ENCODE data around the gene TAS1R3. TPM values are rescaled to one million over a fixed set of nuclear protein-coding genes. Genes with fewer than 3 reads are reported as not detected.
"Not testable (repeated sequence)": the region's sequence is repeated elsewhere in the genome, so short reads cannot be mapped to it uniquely, and the experiment has no call there.

The TAS1R3 gene
- total RNA-seq, 1 donor from 2014 or later, result 0.39 TPM

- no peak for DNase-seq
These were observed 21.6 kb upstream of the TAS1R3 start for GRCh38 chr1:1309251-1310108.

- no peak for DNase-seq
These were observed 21.0 kb upstream of the TAS1R3 start for GRCh38 chr1:1310109-1310385.

GRCh38 chr1:1310476-1311053 lies 20.5 kb upstream of the TAS1R3 start:
- no peak for DNase-seq

GRCh38 chr1:1311107-1312104 lies 19.7 kb upstream of the TAS1R3 start:
- DNase-seq, result no peak

DNA sequence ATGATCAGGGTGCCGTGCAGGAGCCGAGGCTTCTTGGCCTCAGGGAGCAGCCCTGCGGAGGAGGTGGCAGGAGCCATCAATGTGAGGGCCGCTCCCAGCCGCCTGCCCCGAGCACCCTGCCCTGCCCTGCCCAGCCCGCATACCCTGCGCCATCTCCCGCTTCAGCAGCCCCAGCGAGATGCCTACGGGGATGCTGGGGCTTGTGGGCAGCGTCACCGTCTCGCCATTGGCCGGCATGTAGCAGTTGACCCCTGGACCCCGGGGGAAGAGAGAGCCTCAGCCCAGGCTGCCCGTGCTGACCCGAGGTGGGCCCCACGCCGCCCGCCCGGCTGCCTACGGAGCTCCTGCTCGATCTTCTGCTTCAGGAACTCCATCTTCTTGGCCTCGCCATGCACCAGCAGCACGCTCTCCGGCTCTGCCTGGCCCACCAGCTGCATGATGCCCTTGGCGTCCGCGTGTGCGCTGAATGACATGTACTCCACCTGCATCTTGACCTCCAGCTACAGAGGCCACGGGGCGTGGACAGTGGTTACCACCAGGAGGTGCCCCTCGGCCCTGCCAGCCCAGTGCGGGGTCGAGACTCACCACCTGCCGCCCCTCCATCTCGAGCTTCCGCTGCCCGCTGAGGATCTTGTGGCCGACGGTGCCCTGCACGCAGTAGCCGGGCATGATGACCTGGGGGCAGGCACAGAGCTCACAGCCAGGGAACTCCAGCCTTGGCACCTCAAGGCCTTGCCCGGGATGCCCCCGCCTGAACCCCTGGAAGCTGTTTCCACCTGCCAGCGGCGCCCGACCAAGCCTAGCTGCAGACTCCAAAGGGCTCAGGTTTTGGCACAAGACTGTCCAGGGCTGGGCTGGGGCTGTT lies 18.4 kb upstream of the TAS1R3 start:
- no peak for DNase-seq

- no peak for DNase-seq
These were observed 17.4 kb upstream of the TAS1R3 start for GRCh38 chr1:1313500-1314236.

DNA sequence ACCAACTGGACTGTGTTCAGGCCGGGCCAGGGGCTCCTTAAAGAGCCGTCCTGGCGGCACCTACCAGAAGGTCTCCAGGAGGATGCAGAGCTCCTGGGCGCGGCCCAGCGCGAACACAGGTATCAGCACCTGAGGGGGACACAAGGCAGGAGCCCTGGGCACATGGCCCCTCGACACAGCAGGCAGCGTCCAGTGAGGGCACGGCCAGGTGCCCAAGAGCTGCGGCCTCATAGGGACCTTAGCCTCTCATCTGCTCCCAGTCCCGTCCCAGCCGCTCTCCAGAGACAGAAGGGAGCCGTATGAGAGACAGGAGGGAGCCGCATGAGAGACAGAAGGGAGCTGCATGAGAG lies 16.9 kb upstream of the TAS1R3 start:
- DNase-seq, result no peak

DNA sequence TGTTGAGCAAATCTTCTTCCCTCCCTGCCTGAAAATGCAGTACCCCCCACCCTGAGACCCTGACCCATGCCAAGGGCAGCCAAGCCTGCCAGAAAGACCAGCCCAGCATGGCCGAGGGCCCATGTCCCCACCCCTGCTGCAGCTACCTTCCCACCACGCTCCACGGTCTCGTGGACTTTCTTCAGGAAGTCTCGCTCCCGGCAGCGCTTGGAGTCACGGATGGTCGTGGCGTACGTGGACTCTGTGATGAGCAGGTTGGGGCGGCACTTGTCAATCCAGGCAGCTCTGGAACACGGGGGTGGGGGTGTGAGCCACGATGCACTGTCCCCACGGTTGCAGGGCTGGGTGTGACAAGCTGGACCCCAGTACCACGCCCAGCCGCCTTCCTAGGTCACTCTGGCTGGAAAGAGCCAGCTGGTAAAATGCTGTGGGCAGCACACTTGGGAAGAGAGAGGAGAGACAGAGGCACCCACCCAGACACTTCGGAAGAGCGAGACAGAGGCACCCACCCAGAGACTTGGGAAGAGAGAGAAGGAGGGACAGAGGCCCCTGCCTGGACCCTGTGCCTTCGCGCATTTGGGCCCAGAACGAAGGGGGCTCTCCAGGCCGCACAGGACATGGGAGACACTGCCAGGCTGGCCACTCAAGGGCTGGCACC lies 16.3 kb upstream of the TAS1R3 start:
- DNase-seq, result no peak

GRCh38 chr1:1315435-1315954 lies 15.6 kb upstream of the TAS1R3 start:
- no peak for DNase-seq

GRCh38 chr1:1316199-1316598 lies 14.9 kb upstream of the TAS1R3 start:
- DNase-seq, result not testable (repeated sequence)

GRCh38 chr1:1317420-1317819 lies 13.7 kb upstream of the TAS1R3 start:
- no peak for DNase-seq

- DNase-seq, result no peak
These were observed 12.9 kb upstream of the TAS1R3 start for GRCh38 chr1:1318131-1318652.

DNA sequence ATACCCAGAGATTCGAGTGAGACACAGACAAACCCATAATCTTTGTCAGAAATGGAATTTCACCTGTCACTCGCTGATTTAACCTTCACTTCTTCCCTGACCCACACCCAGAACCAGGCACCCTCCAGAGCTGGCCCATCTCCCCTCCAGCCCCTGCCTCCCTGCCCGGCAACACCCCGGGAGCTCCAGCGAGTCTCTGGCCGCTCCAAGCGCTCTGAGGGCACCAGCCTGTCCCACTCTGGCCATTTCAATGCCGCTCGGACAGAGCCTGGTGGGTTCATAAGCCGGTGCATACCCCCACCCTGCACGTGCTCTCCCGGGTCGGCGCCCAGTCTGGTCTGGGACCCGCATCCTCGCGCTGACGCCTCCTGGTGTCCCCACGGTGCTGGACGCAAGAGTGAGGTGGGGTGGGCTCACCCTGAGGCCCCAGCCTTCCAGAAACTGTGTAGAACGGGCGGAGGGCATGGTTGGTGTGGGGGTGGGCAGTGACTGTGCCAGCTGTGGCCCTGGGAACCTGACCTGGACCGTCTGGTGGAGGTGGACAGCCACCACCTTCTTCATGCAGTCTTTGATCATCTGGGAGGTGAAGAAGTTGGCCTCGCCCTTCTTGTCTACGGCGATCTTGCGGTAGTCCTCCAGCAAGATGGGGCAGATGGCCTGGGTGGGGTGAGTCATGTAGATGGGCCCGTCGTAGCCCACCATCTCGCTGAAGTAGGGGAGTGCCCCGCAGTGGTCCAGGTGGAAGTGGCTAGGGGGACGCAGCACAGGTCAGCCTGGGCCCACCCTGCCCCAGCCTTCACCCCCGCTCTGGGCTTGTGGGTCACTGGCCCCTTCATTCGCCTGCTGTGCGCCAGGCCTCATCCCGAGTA lies 12.1 kb upstream of the TAS1R3 start:
- DNase-seq, result no peak

DNA sequence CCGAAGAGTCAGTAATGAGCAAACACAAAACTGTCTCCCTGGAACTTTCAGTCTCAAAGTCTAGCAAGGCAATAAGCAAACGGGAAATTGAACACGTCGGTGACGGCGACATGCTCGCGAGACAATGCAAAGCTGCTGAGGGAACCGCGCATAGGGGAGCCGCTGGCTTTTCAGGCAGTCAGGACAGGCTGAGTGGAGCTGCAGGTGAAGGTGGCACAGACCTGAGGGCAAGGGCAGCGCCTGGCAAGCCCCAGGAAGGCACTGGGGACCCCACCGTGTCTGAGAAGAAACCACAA lies 11.5 kb upstream of the TAS1R3 start:
- no peak for DNase-seq

- DNase-seq, result no peak
These were observed 10.2 kb upstream of the TAS1R3 start for GRCh38 chr1:1320666-1321448.

DNA sequence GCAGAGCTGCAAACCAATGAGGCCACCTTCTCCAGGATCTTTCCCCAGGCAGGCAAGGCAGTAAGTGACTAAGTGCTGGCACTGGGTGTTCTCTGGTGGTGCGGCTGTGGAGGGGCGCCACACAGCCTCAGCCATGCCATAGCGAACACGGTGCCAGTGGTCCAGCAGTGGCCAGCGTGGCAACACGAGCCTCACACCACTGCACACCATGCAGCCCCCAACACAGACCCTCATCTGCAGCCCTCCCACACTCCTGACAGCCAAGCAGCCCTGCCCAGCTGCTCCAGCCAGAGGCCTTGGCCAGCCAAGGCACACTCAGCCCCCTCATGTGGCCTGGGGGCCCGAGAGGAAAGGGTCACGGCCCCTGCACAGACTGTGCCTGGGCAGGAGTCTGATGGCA lies 9.6 kb upstream of the TAS1R3 start:
- DNase-seq, result no peak

GRCh38 chr1:1322418-1322817 lies 8.7 kb upstream of the TAS1R3 start:
- no peak for DNase-seq

GRCh38 chr1:1322952-1323351 lies 8.1 kb upstream of the TAS1R3 start:
- DNase-seq, result no peak

DNA sequence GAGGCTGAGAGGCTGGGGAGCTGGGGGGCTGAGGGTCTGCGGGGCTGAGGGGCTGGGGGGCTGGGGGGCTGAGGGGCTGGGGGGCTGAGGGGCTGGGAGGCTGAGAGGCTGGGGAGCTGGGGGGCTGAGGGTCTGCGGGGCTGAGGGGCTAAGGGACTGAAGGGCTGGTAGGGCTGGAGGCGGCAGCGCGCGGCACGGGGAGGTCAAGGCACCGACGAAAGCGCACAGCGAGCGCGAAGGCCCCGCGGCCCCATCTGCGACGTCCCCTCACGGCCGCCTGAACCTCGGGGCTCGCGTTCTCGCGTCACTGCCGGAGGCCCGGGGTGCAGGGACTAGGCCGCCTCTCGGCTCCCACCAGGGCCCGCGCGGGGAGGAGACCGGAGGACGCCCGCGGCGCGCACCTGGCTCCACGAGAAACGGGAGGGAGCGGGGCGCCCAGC lies 7.0 kb upstream of the TAS1R3 start:
- DNase-seq, result no peak
